H1 (cell line): ENCODE data around the gene AIFM1. TPM values are rescaled to one million over a fixed set of nuclear protein-coding genes. Genes with fewer than 3 reads are reported as not detected.

Source experiments
- CTCF ChIA-PET: fragments of 300-600 bp; sonication (Branson Sonifier 250); formaldehyde crosslinking; loops from one replicate; lab custom pipeline; 2021; ENCODE audit not compliant: partially characterized antibody; lab: Charles Lee
- POLR2A ChIA-PET: fragments of 300-600 bp; sonication (Branson Sonifier 250); formaldehyde crosslinking; loops from one replicate; lab custom pipeline; 2021; ENCODE audit warnings: inconsistent platforms; ENCODE audit not compliant: partially characterized antibody; lab: Charles Lee
- DNase-seq, 2 experiments: peaks; one replicate each; pipeline versions ENCODE4 v3.0.0 to v3.0.0-alpha.2; 2010 to 2022; ENCODE audit warnings: low spot score in 2 of 2, low read depth in 1 of 2, mixed read lengths in 1 of 2
- FAIRE-seq: peaks from 2 replicates; lab custom pipeline; 2011; peaks lifted over from hg19 to GRCh38; lab: Jason Lieb, UNC
- H2AFZ ChIP-seq: 2 replicates; pipeline ENCODE4 v1.8.1; 2012; ENCODE audit warnings: low read length, inconsistent platforms
- H2AK5ac ChIP-seq: 2 replicates; pipeline ENCODE4 v1.6.1; 2013; ENCODE audit warnings: low read depth, low read length
- H2BK120ac ChIP-seq: replicated peaks from 2 replicates; pipeline ENCODE3; 2013; ENCODE audit warnings: low read depth, low read length, inconsistent platforms
- H2BK12ac ChIP-seq: 2 replicates; pipeline ENCODE4 v1.6.1; 2013; ENCODE audit warnings: low read depth, low read length
- H2BK15ac ChIP-seq: 2 replicates; pipeline ENCODE4 v1.6.1; 2013; ENCODE audit warnings: low read length
- H2BK20ac ChIP-seq: 2 replicates; pipeline ENCODE4 v1.6.1; 2013; ENCODE audit warnings: low read length
- H2BK5ac ChIP-seq: 2 replicates; pipeline ENCODE4 v1.6.1; 2013; ENCODE audit warnings: low read depth, low read length
- H3K14ac ChIP-seq: 2 replicates; pipeline ENCODE4 v1.6.1; 2013; ENCODE audit warnings: inconsistent platforms; ENCODE audit not compliant: insufficient read length
- H3K18ac ChIP-seq: 2 replicates; pipeline ENCODE4 v1.6.1; 2013; ENCODE audit warnings: low read length; ENCODE audit errors: extremely low read depth
- H3K23ac ChIP-seq: 2 replicates; pipeline ENCODE4 v1.6.1; 2013; ENCODE audit warnings: inconsistent platforms; ENCODE audit not compliant: insufficient read length
- H3K23me2 ChIP-seq: 2 replicates; pipeline ENCODE4 v1.6.1; 2013; ENCODE audit warnings: low read depth, low read length
- H3K27ac ChIP-seq: 2 replicates; pipeline ENCODE4 v1.6.1; 2011; ENCODE audit warnings: low read depth, low read length, inconsistent platforms
- H3K27me3 ChIP-seq, 4 experiments: replicated peaks in 1 of 4; 1 replicate in 1 of 4; 2 replicates in 3 of 4; pipeline versions ENCODE4 v1.6.1 to v1.8.1; 2011 to 2013; ENCODE audit warnings: low read length in 3 of 4, mild to moderate bottlenecking in 3 of 4, inconsistent platforms in 2 of 4, mixed read lengths in 2 of 4, moderate library complexity in 1 of 4; ENCODE audit not compliant: control insufficient read depth in 3 of 4, insufficient read depth in 3 of 4; ENCODE audit errors: extremely low read depth in 1 of 4
- H3K36me3 ChIP-seq, 4 experiments: 2 replicates each; pipeline versions ENCODE4 v1.6.1 to v1.8.1; 2011 to 2013; ENCODE audit warnings: mild to moderate bottlenecking in 4 of 4, low read length in 3 of 4, moderate library complexity in 2 of 4, control low read depth in 1 of 4, inconsistent platforms in 1 of 4; ENCODE audit not compliant: insufficient read depth in 4 of 4, control insufficient read depth in 2 of 4
- H3K4ac ChIP-seq: replicated peaks from 2 replicates; pipeline ENCODE3; 2013; ENCODE audit warnings: low read length, low read depth, mixed read lengths, inconsistent platforms; ENCODE audit not compliant: insufficient read length
- H3K4me1 ChIP-seq, 4 experiments: replicated peaks in 1 of 4; 1 replicate in 1 of 4; 2 replicates in 3 of 4; pipeline versions ENCODE4 v1.6.1 to v1.8.1; 2011 to 2013; ENCODE audit warnings: low read length in 3 of 4, inconsistent platforms in 2 of 4, mixed read lengths in 1 of 4; ENCODE audit not compliant: insufficient read depth in 4 of 4, control insufficient read depth in 3 of 4
- H3K4me2 ChIP-seq, 2 experiments: 2 replicates each; pipeline versions ENCODE4 v1.6.1 to v1.8.1; 2011 to 2013; ENCODE audit warnings: low read depth in 2 of 2, low read length in 2 of 2, control low read depth in 1 of 2, inconsistent platforms in 1 of 2, mild to moderate bottlenecking in 1 of 2; ENCODE audit not compliant: insufficient read depth in 1 of 2
- H3K4me3 ChIP-seq, 4 experiments: fragments of 200-600, 300-600 bp in 1 of 4; sonication (generic), shearing (Covaris generic), sonication (Bioruptor Twin) in 1 of 4; 2 replicates each; pipeline versions ENCODE4 v1.5.1 to v1.8.1; 2011 to 2016; ENCODE audit warnings: low read length in 4 of 4, low read depth in 3 of 4, control low read depth in 2 of 4, inconsistent platforms in 2 of 4, mild to moderate bottlenecking in 2 of 4, mixed read lengths in 1 of 4, moderate library complexity in 1 of 4; ENCODE audit not compliant: insufficient read depth in 2 of 4; ENCODE audit errors: extremely low read depth in 1 of 4
- H3K56ac ChIP-seq: replicated peaks from 2 replicates; pipeline ENCODE3; 2013; ENCODE audit warnings: low read depth, mild to moderate bottlenecking, mixed read lengths, low read length, inconsistent platforms; ENCODE audit not compliant: insufficient read length
- H3K79me1 ChIP-seq: 2 replicates; pipeline ENCODE4 v1.6.1; 2013; ENCODE audit warnings: low read depth, low read length, control low read depth
- H3K79me2 ChIP-seq, 2 experiments: 2 replicates each; pipeline versions ENCODE4 v1.6.1 to v1.8.1; 2012 to 2013; ENCODE audit warnings: low read length in 2 of 2, mild to moderate bottlenecking in 2 of 2, inconsistent platforms in 1 of 2; ENCODE audit not compliant: insufficient read depth in 2 of 2, control insufficient read depth in 1 of 2
- H3K9ac ChIP-seq, 4 experiments: replicated peaks in 1 of 4; 1 replicate in 1 of 4; 2 replicates in 3 of 4; pipeline versions ENCODE4 v1.6.1 to v1.8.1; 2011 to 2013; ENCODE audit warnings: low read depth in 3 of 4, low read length in 3 of 4, control low read depth in 2 of 4, mild to moderate bottlenecking in 2 of 4, moderate library complexity in 2 of 4, inconsistent platforms in 1 of 4; ENCODE audit errors: extremely low read depth in 1 of 4
- H3K9me3 ChIP-seq, 2 experiments: 2 replicates each; pipeline versions ENCODE4 v1.6.1 to v1.8.1; 2012 to 2013; ENCODE audit warnings: mild to moderate bottlenecking in 2 of 2, moderate library complexity in 2 of 2, control low read depth in 1 of 2, inconsistent platforms in 1 of 2, low read depth in 1 of 2, low read length in 1 of 2, mixed read lengths in 1 of 2; ENCODE audit not compliant: insufficient read depth in 2 of 2
- H4K20me1 ChIP-seq, 2 experiments: replicated peaks in 1 of 2; 2 replicates each; pipeline versions ENCODE3 to v1.8.1; 2011 to 2013; ENCODE audit warnings: inconsistent platforms in 2 of 2, low read length in 2 of 2, mild to moderate bottlenecking in 1 of 2; ENCODE audit not compliant: insufficient read depth in 2 of 2, control insufficient read depth in 1 of 2
- H4K5ac ChIP-seq: 2 replicates; pipeline ENCODE4 v1.6.1; 2013; ENCODE audit warnings: low read length, low read depth, mixed read lengths, inconsistent platforms; ENCODE audit not compliant: insufficient read length
- H4K8ac ChIP-seq: 2 replicates; pipeline ENCODE4 v1.8.0; 2013; ENCODE audit warnings: mild to moderate bottlenecking, moderate library complexity, low read length, inconsistent platforms; ENCODE audit not compliant: insufficient read depth; ENCODE audit errors: extremely low read depth
- H4K91ac ChIP-seq: replicated peaks from 2 replicates; pipeline ENCODE3; 2013; ENCODE audit warnings: low read length, mixed read lengths, inconsistent platforms; ENCODE audit not compliant: insufficient read length
- CBX5 ChIP-seq: fragments of 300-800, 300-1000 bp; sonication (generic); IDR thresholded peaks from 2 replicates; pipeline ENCODE4 v1.7.1; 2016; ENCODE audit warnings: antibody characterized with exemption, low read length, low read depth
- CREB1 ChIP-seq: IDR thresholded peaks from 2 replicates; pipeline ENCODE4 v1.6.1; 2012; ENCODE audit warnings: inconsistent platforms
- CTBP2 ChIP-seq: IDR thresholded peaks from 2 replicates; pipeline ENCODE4 v1.7.0; 2011; ENCODE audit warnings: borderline replicate concordance, mild to moderate bottlenecking, moderate library complexity, mixed read lengths, low read length; ENCODE audit not compliant: insufficient read depth, insufficient read length
- GTF2F1 ChIP-seq: IDR thresholded peaks from 2 replicates; pipeline ENCODE4 v1.6.1; 2012; ENCODE audit warnings: low read depth, low read length, improper control_type of control experiment, borderline replicate concordance
- JUN ChIP-seq: IDR thresholded peaks from 2 replicates; pipeline ENCODE4 v1.6.1; 2011; ENCODE audit warnings: low read depth, mild to moderate bottlenecking, improper control_type of control experiment, low read length
- RAD21 ChIP-seq, 2 experiments: IDR thresholded peaks in 1 of 2; conservative IDR thresholded peaks in 1 of 2; 2 replicates each; pipeline ENCODE4 v1.6.1; 2011; ENCODE audit warnings: low read depth in 2 of 2, low read length in 2 of 2, improper control_type of control experiment in 1 of 2, inconsistent platforms in 1 of 2, mild to moderate bottlenecking in 1 of 2, moderate library complexity in 1 of 2
- RBBP5 ChIP-seq: IDR thresholded peaks from 2 replicates; pipeline ENCODE4 v1.7.1; 2012; ENCODE audit warnings: low read depth, mild to moderate bottlenecking, inconsistent platforms, low read length, moderate library complexity, borderline replicate concordance
- WGBS, 2 experiments: shearing (Covaris generic) in 1 of 2; methylation state at CpG; one replicate each; pipeline versions ENCODE4 v1.1.6 to v1.1.7; 2013 to 2015; ENCODE audit warnings: low lambda C conversion rate in 2 of 2, mixed read lengths in 2 of 2, inconsistent platforms in 1 of 2, low coverage in 1 of 2, missing lambda C conversion rate in 1 of 2; ENCODE audit not compliant: insufficient replicate concordance in 2 of 2, insufficient coverage in 1 of 2, insufficient read length in 1 of 2; ENCODE audit errors: extremely low coverage in 1 of 2, missing lambda C conversion rate in 1 of 2; 5-methylcytosine and 5-hydroxymethylcytosine counted together
- polyA plus RNA-seq, 7 experiments: library from polyadenylated mRNA; depleted of rRNA in 3 of 7; stranded (reverse) in 5 of 7; unstranded in 2 of 7; fragments of >200 nt in 5 of 7; fragments of 200-250 nt in 2 of 7; gene quantifications; 1 replicate in 5 of 7; 2 replicates in 1 of 7; 4 replicates in 1 of 7; pipeline versions ENCODE4 v1.2.1 to v1.2.3, GENCODE V29; 2011 to 2013; ENCODE audit warnings: missing spikeins in 2 of 7, mixed read lengths in 2 of 7
- total RNA-seq: library from RNA; stranded (reverse); fragmentation: NEBNext Ultra II Directional; extraction: Animal tissue kit (Norgen Biotek cat#: 25700); gene quantifications from 2 replicates; pipeline ENCODE4 v1.2.1, GENCODE V29; 2021
- TF ChIP-seq, protein P1 (sequence below), 3 experiments: IDR thresholded peaks; 1 replicate in 2 of 3; 2 replicates in 1 of 3; pipeline versions ENCODE4 v1.5.1 to v1.6.1; 2011; ENCODE audit warnings: low read length in 3 of 3, mild to moderate bottlenecking in 3 of 3, inconsistent platforms in 2 of 3, low read depth in 1 of 3, moderate library complexity in 1 of 3; ENCODE audit not compliant: insufficient read depth in 1 of 3; ENCODE audit errors: control extremely low read depth in 1 of 3

Gene AIFM1
- total and polyA plus RNA-seq, 2 of the 8 experiments (the other 6 are each of a cell fraction or from before 2014, with no cell fraction given) = 34.1 to 55.4 TPM

DNA sequence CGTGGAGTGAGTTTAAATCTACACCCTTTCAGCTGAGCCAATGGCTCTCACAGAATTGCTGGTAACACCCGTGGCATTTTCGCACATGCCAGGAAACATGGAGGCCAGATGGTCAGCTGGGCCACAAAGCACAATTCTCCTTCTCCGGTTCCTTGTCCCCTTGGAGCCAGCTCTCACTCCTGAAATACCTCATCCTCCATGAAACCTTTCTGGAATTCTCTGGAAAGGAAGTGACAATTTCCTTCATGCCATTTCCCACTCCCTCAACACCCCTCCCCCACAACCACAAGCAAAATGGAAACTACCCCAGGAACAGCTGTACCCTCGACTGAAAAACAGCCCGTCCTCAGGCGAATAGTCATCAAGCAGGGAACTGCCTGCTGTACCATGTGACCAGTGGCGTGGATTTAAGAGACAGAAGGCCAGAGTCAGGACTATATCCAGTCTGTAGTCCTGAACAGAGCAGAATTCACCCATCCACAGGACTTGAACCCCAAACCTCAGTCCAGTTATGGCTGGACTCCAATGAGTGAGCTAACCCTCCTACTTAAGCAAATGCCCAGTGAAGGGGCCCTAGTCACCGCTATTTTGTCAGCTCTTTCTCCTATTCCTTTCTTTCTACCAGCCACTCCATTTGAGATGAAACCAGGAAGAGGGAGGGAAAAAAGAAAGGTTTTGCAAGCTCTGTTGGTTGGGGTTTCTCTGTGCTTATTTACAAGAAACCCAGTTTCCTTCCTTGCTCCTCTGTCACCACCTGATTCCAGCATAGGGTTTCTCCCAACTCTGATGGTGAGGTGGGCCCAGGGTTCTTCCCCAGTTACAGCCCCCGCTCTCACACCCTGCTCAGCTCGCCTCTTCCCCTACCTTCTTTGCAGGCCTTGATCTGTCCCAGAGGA lies 79.8 kb downstream of the AIFM1 start:
- Histone ChIP-seq H2BK12ac (no peak overlapping the region), H3K4ac (no peak overlapping the region), H4K5ac (no peak overlapping the region), H2BK20ac (no peak overlapping the region), H3K14ac (no peak overlapping the region), H3K18ac (peak overlapping the region; percentile 32; the same call in 1 of the 2 replicates), H4K20me1 (no peaks in the 10 kb centered on the region), H3K23me2 (no peaks in the 10 kb centered on the region), H3K4me2 (no peak overlapping the region), H4K91ac (no peak overlapping the region), H4K8ac (no peak overlapping the region), H3K4me3 (no peak overlapping the region), H3K9ac (no peak overlapping the region), H3K79me2 (no peaks in the 10 kb centered on the region), H3K4me1 (peaks cover 0 to 22% (median 6%) of the 10 kb centered on the region in 4 experiments; a peak in 5 of 7 replicates), H3K9me3 (no peaks in the 10 kb centered on the region), H2AFZ (no peak overlapping the region), H3K27ac (no peak overlapping the region), H2BK15ac (no peak overlapping the region), H3K27me3 (no peaks in the 10 kb centered on the region), H3K56ac (no peak overlapping the region), H2BK120ac (peak overlapping the region; percentile 22), H3K23ac (no peak overlapping the region), H2AK5ac (no peak overlapping the region), H3K79me1 (no peaks in the 10 kb centered on the region), H2BK5ac (no peak overlapping the region), H3K36me3 (no peaks in the 10 kb centered on the region)
- WGBS, 2 experiments = 93% methylated on average over 8 of the region's 11 CpGs; no CpG with 5 or more reads in 1 of the 2 experiments
- ChIA-PET POLR2A (no interaction called here), CTCF (interaction anchor here (1.2 to 2.1 kb wide), 3 partner anchors 18 to 33 kb away, joined by 3 to 5 read pairs (median 4); no protein-coding TSS in a partner anchor)
- DNase-seq (no peak), FAIRE-seq (no peak)
- no peak for TF ChIP-seq CTBP2
- no peak for TF ChIP-seq RAD21 (IDR thresholded peaks at IDR 0.05 in 1 of 2, conservative IDR thresholded peaks at IDR 0.05 in 1 of 2; ENCODE audit: low read depth in 2 of 2, low read length in 2 of 2)
- TF ChIP-seq, protein P1, sequence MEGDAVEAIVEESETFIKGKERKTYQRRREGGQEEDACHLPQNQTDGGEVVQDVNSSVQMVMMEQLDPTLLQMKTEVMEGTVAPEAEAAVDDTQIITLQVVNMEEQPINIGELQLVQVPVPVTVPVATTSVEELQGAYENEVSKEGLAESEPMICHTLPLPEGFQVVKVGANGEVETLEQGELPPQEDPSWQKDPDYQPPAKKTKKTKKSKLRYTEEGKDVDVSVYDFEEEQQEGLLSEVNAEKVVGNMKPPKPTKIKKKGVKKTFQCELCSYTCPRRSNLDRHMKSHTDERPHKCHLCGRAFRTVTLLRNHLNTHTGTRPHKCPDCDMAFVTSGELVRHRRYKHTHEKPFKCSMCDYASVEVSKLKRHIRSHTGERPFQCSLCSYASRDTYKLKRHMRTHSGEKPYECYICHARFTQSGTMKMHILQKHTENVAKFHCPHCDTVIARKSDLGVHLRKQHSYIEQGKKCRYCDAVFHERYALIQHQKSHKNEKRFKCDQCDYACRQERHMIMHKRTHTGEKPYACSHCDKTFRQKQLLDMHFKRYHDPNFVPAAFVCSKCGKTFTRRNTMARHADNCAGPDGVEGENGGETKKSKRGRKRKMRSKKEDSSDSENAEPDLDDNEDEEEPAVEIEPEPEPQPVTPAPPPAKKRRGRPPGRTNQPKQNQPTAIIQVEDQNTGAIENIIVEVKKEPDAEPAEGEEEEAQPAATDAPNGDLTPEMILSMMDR (IDR thresholded peaks at IDR 0.05; ENCODE audit: control extremely low read depth in 1 of 3, insufficient read depth in 1 of 3, low read depth in 1 of 3, low read length in 3 of 3) = no peak
- no peak for TF ChIP-seq CREB1
- TF ChIP-seq RBBP5 = no peak
- no peak for TF ChIP-seq JUN
- TF ChIP-seq CBX5 = no peak
- TF ChIP-seq GTF2F1 = no peak
